H1 (cell line): ENCODE results near the gene ZNF3. TPM values are rescaled to one million over a fixed set of nuclear protein-coding genes. Genes with fewer than 3 reads are reported as not detected.

Experiments used
- CTCF ChIA-PET: fragments of 300-600 bp; sonication (Branson Sonifier 250); formaldehyde crosslinking; loops from one replicate; lab custom pipeline; 2021; ENCODE audit not compliant: partially characterized antibody; lab: Charles Lee
- POLR2A ChIA-PET: fragments of 300-600 bp; sonication (Branson Sonifier 250); formaldehyde crosslinking; loops from one replicate; lab custom pipeline; 2021; ENCODE audit warnings: inconsistent platforms; ENCODE audit not compliant: partially characterized antibody; lab: Charles Lee
- DNase-seq, 2 experiments: peaks; one replicate each; pipeline versions ENCODE4 v3.0.0 to v3.0.0-alpha.2; 2010 to 2022; ENCODE audit warnings: low spot score in 2 of 2, low read depth in 1 of 2, mixed read lengths in 1 of 2
- FAIRE-seq: peaks from 2 replicates; lab custom pipeline; 2011; peaks lifted over from hg19 to GRCh38; lab: Jason Lieb, UNC
- H2AFZ ChIP-seq: 2 replicates; pipeline ENCODE4 v1.8.1; 2012; ENCODE audit warnings: low read length, inconsistent platforms
- H2AK5ac ChIP-seq: 2 replicates; pipeline ENCODE4 v1.6.1; 2013; ENCODE audit warnings: low read depth, low read length
- H2BK120ac ChIP-seq: replicated peaks from 2 replicates; pipeline ENCODE3; 2013; ENCODE audit warnings: low read depth, low read length, inconsistent platforms
- H2BK12ac ChIP-seq: 2 replicates; pipeline ENCODE4 v1.6.1; 2013; ENCODE audit warnings: low read depth, low read length
- H2BK15ac ChIP-seq: 2 replicates; pipeline ENCODE4 v1.6.1; 2013; ENCODE audit warnings: low read length
- H2BK20ac ChIP-seq: 2 replicates; pipeline ENCODE4 v1.6.1; 2013; ENCODE audit warnings: low read length
- H2BK5ac ChIP-seq: 2 replicates; pipeline ENCODE4 v1.6.1; 2013; ENCODE audit warnings: low read depth, low read length
- H3K14ac ChIP-seq: 2 replicates; pipeline ENCODE4 v1.6.1; 2013; ENCODE audit warnings: inconsistent platforms; ENCODE audit not compliant: insufficient read length
- H3K18ac ChIP-seq: 2 replicates; pipeline ENCODE4 v1.6.1; 2013; ENCODE audit warnings: low read length; ENCODE audit errors: extremely low read depth
- H3K23ac ChIP-seq: 2 replicates; pipeline ENCODE4 v1.6.1; 2013; ENCODE audit warnings: inconsistent platforms; ENCODE audit not compliant: insufficient read length
- H3K23me2 ChIP-seq: 2 replicates; pipeline ENCODE4 v1.6.1; 2013; ENCODE audit warnings: low read depth, low read length
- H3K27ac ChIP-seq: 2 replicates; pipeline ENCODE4 v1.6.1; 2011; ENCODE audit warnings: low read depth, low read length, inconsistent platforms
- H3K27me3 ChIP-seq, 4 experiments: replicated peaks in 1 of 4; 1 replicate in 1 of 4; 2 replicates in 3 of 4; pipeline versions ENCODE4 v1.6.1 to v1.8.1; 2011 to 2013; ENCODE audit warnings: low read length in 3 of 4, mild to moderate bottlenecking in 3 of 4, inconsistent platforms in 2 of 4, mixed read lengths in 2 of 4, moderate library complexity in 1 of 4; ENCODE audit not compliant: control insufficient read depth in 3 of 4, insufficient read depth in 3 of 4; ENCODE audit errors: extremely low read depth in 1 of 4
- H3K36me3 ChIP-seq, 4 experiments: 2 replicates each; pipeline versions ENCODE4 v1.6.1 to v1.8.1; 2011 to 2013; ENCODE audit warnings: mild to moderate bottlenecking in 4 of 4, low read length in 3 of 4, moderate library complexity in 2 of 4, control low read depth in 1 of 4, inconsistent platforms in 1 of 4; ENCODE audit not compliant: insufficient read depth in 4 of 4, control insufficient read depth in 2 of 4
- H3K4ac ChIP-seq: replicated peaks from 2 replicates; pipeline ENCODE3; 2013; ENCODE audit warnings: low read length, low read depth, mixed read lengths, inconsistent platforms; ENCODE audit not compliant: insufficient read length
- H3K4me1 ChIP-seq, 4 experiments: replicated peaks in 1 of 4; 1 replicate in 1 of 4; 2 replicates in 3 of 4; pipeline versions ENCODE4 v1.6.1 to v1.8.1; 2011 to 2013; ENCODE audit warnings: low read length in 3 of 4, inconsistent platforms in 2 of 4, mixed read lengths in 1 of 4; ENCODE audit not compliant: insufficient read depth in 4 of 4, control insufficient read depth in 3 of 4
- H3K4me2 ChIP-seq, 2 experiments: 2 replicates each; pipeline versions ENCODE4 v1.6.1 to v1.8.1; 2011 to 2013; ENCODE audit warnings: low read depth in 2 of 2, low read length in 2 of 2, control low read depth in 1 of 2, inconsistent platforms in 1 of 2, mild to moderate bottlenecking in 1 of 2; ENCODE audit not compliant: insufficient read depth in 1 of 2
- H3K4me3 ChIP-seq, 4 experiments: fragments of 200-600, 300-600 bp in 1 of 4; sonication (generic), shearing (Covaris generic), sonication (Bioruptor Twin) in 1 of 4; 2 replicates each; pipeline versions ENCODE4 v1.5.1 to v1.8.1; 2011 to 2016; ENCODE audit warnings: low read length in 4 of 4, low read depth in 3 of 4, control low read depth in 2 of 4, inconsistent platforms in 2 of 4, mild to moderate bottlenecking in 2 of 4, mixed read lengths in 1 of 4, moderate library complexity in 1 of 4; ENCODE audit not compliant: insufficient read depth in 2 of 4; ENCODE audit errors: extremely low read depth in 1 of 4
- H3K56ac ChIP-seq: replicated peaks from 2 replicates; pipeline ENCODE3; 2013; ENCODE audit warnings: low read depth, mild to moderate bottlenecking, mixed read lengths, low read length, inconsistent platforms; ENCODE audit not compliant: insufficient read length
- H3K79me1 ChIP-seq: 2 replicates; pipeline ENCODE4 v1.6.1; 2013; ENCODE audit warnings: low read depth, low read length, control low read depth
- H3K79me2 ChIP-seq, 2 experiments: 2 replicates each; pipeline versions ENCODE4 v1.6.1 to v1.8.1; 2012 to 2013; ENCODE audit warnings: low read length in 2 of 2, mild to moderate bottlenecking in 2 of 2, inconsistent platforms in 1 of 2; ENCODE audit not compliant: insufficient read depth in 2 of 2, control insufficient read depth in 1 of 2
- H3K9ac ChIP-seq, 4 experiments: replicated peaks in 1 of 4; 1 replicate in 1 of 4; 2 replicates in 3 of 4; pipeline versions ENCODE4 v1.6.1 to v1.8.1; 2011 to 2013; ENCODE audit warnings: low read depth in 3 of 4, low read length in 3 of 4, control low read depth in 2 of 4, mild to moderate bottlenecking in 2 of 4, moderate library complexity in 2 of 4, inconsistent platforms in 1 of 4; ENCODE audit errors: extremely low read depth in 1 of 4
- H3K9me3 ChIP-seq, 2 experiments: 2 replicates each; pipeline versions ENCODE4 v1.6.1 to v1.8.1; 2012 to 2013; ENCODE audit warnings: mild to moderate bottlenecking in 2 of 2, moderate library complexity in 2 of 2, control low read depth in 1 of 2, inconsistent platforms in 1 of 2, low read depth in 1 of 2, low read length in 1 of 2, mixed read lengths in 1 of 2; ENCODE audit not compliant: insufficient read depth in 2 of 2
- H4K20me1 ChIP-seq, 2 experiments: replicated peaks in 1 of 2; 2 replicates each; pipeline versions ENCODE3 to v1.8.1; 2011 to 2013; ENCODE audit warnings: inconsistent platforms in 2 of 2, low read length in 2 of 2, mild to moderate bottlenecking in 1 of 2; ENCODE audit not compliant: insufficient read depth in 2 of 2, control insufficient read depth in 1 of 2
- H4K5ac ChIP-seq: 2 replicates; pipeline ENCODE4 v1.6.1; 2013; ENCODE audit warnings: low read length, low read depth, mixed read lengths, inconsistent platforms; ENCODE audit not compliant: insufficient read length
- H4K8ac ChIP-seq: 2 replicates; pipeline ENCODE4 v1.8.0; 2013; ENCODE audit warnings: mild to moderate bottlenecking, moderate library complexity, low read length, inconsistent platforms; ENCODE audit not compliant: insufficient read depth; ENCODE audit errors: extremely low read depth
- H4K91ac ChIP-seq: replicated peaks from 2 replicates; pipeline ENCODE3; 2013; ENCODE audit warnings: low read length, mixed read lengths, inconsistent platforms; ENCODE audit not compliant: insufficient read length
- BACH1 ChIP-seq: IDR thresholded peaks from 2 replicates; pipeline ENCODE4 v1.6.1; 2012; ENCODE audit warnings: low read length, improper control_type of control experiment
- EGR1 ChIP-seq: IDR thresholded peaks from 2 replicates; pipeline ENCODE4 v1.6.1; 2011; ENCODE audit warnings: low read depth, low read length, borderline replicate concordance
- GTF2F1 ChIP-seq: IDR thresholded peaks from 2 replicates; pipeline ENCODE4 v1.6.1; 2012; ENCODE audit warnings: low read depth, low read length, improper control_type of control experiment, borderline replicate concordance
- JUN ChIP-seq: IDR thresholded peaks from 2 replicates; pipeline ENCODE4 v1.6.1; 2011; ENCODE audit warnings: low read depth, mild to moderate bottlenecking, improper control_type of control experiment, low read length
- KDM5A ChIP-seq: fragments of 200-600 bp; IDR thresholded peaks from 2 replicates; pipeline ENCODE4 v1.7.1; 2012; ENCODE audit warnings: mild to moderate bottlenecking, low read length, inconsistent platforms, mixed read lengths
- NANOG ChIP-seq: IDR thresholded peaks from 2 replicates; pipeline ENCODE4 v1.6.1; 2011; ENCODE audit warnings: low read length, low read depth, mild to moderate bottlenecking, inconsistent platforms; ENCODE audit not compliant: insufficient read depth, poor library complexity, severe bottlenecking
- POLR2A ChIP-seq, 2 experiments: IDR thresholded peaks; 1 replicate in 1 of 2; 2 replicates in 1 of 2; pipeline ENCODE4 v1.6.1; 2011; ENCODE audit warnings: low read depth in 2 of 2, low read length in 2 of 2, mild to moderate bottlenecking in 2 of 2; ENCODE audit errors: control extremely low read depth in 1 of 2
- POLR2AphosphoS5 ChIP-seq: IDR thresholded peaks from 2 replicates; pipeline ENCODE4 v1.6.1; 2011; ENCODE audit warnings: low read depth, low read length
- POU5F1 ChIP-seq: IDR thresholded peaks from 2 replicates; pipeline ENCODE4 v1.6.1; 2011; ENCODE audit warnings: low read depth, mild to moderate bottlenecking, low read length, moderate library complexity
- RAD21 ChIP-seq, 2 experiments: IDR thresholded peaks in 1 of 2; conservative IDR thresholded peaks in 1 of 2; 2 replicates each; pipeline ENCODE4 v1.6.1; 2011; ENCODE audit warnings: low read depth in 2 of 2, low read length in 2 of 2, improper control_type of control experiment in 1 of 2, inconsistent platforms in 1 of 2, mild to moderate bottlenecking in 1 of 2, moderate library complexity in 1 of 2
- RBBP5 ChIP-seq: IDR thresholded peaks from 2 replicates; pipeline ENCODE4 v1.7.1; 2012; ENCODE audit warnings: low read depth, mild to moderate bottlenecking, inconsistent platforms, low read length, moderate library complexity, borderline replicate concordance
- RFX5 ChIP-seq: IDR thresholded peaks from 2 replicates; pipeline ENCODE4 v1.6.1; 2011; ENCODE audit warnings: low read depth, low read length, improper control_type of control experiment, borderline replicate concordance
- SIN3A ChIP-seq, 2 experiments: IDR thresholded peaks in 1 of 2; conservative IDR thresholded peaks in 1 of 2; 2 replicates each; pipeline ENCODE4 v1.6.1; 2011 to 2012; ENCODE audit warnings: low read length in 2 of 2, improper control_type of control experiment in 1 of 2, low read depth in 1 of 2, mild to moderate bottlenecking in 1 of 2
- SIX5 ChIP-seq: IDR thresholded peaks from 2 replicates; pipeline ENCODE4 v1.6.1; 2011; ENCODE audit warnings: mild to moderate bottlenecking, low read depth, low read length
- WGBS, 2 experiments: shearing (Covaris generic) in 1 of 2; methylation state at CpG; one replicate each; pipeline versions ENCODE4 v1.1.6 to v1.1.7; 2013 to 2015; ENCODE audit warnings: low lambda C conversion rate in 2 of 2, mixed read lengths in 2 of 2, inconsistent platforms in 1 of 2, low coverage in 1 of 2, missing lambda C conversion rate in 1 of 2; ENCODE audit not compliant: insufficient replicate concordance in 2 of 2, insufficient coverage in 1 of 2, insufficient read length in 1 of 2; ENCODE audit errors: extremely low coverage in 1 of 2, missing lambda C conversion rate in 1 of 2; 5-methylcytosine and 5-hydroxymethylcytosine counted together
- polyA plus RNA-seq, 7 experiments: library from polyadenylated mRNA; depleted of rRNA in 3 of 7; stranded (reverse) in 5 of 7; unstranded in 2 of 7; fragments of >200 nt in 5 of 7; fragments of 200-250 nt in 2 of 7; gene quantifications; 1 replicate in 5 of 7; 2 replicates in 1 of 7; 4 replicates in 1 of 7; pipeline versions ENCODE4 v1.2.1 to v1.2.3, GENCODE V29; 2011 to 2013; ENCODE audit warnings: missing spikeins in 2 of 7, mixed read lengths in 2 of 7
- total RNA-seq: library from RNA; stranded (reverse); fragmentation: NEBNext Ultra II Directional; extraction: Animal tissue kit (Norgen Biotek cat#: 25700); gene quantifications from 2 replicates; pipeline ENCODE4 v1.2.1, GENCODE V29; 2021

The ZNF3 gene
- total and polyA plus RNA-seq, 2 of the 8 experiments (the other 6 are each of a cell fraction or from before 2014, with no cell fraction given), result 26.9 to 49.1 TPM

GRCh38 chr7:100057006-100057405 is 24.5 kb downstream of the ZNF3 start:
- no peaks in the 10 kb centered on the region for H3K9me3 ChIP-seq
- H2BK120ac ChIP-seq, result no peak overlapping the region
- peaks cover 15 to 41% (median 29%) of the 10 kb centered on the region in 4 experiments for H3K36me3 ChIP-seq
- no peak overlapping the region for H4K8ac ChIP-seq
- H3K4me1 ChIP-seq, result no peaks in the 10 kb centered on the region
- peaks cover 0 to 3% of the 10 kb centered on the region in 2 experiments for H4K20me1 ChIP-seq
- POLR2A ChIA-PET, result interaction anchor here (18.6 kb wide), 1 partner anchor 15 kb away, joined by 294 read pairs; the partner anchor contains the start of gene ZNF3
- no peak overlapping the region for H2BK12ac ChIP-seq
- H2BK15ac ChIP-seq, result no peak overlapping the region
- no peaks in the 10 kb centered on the region; the same call in 1 of the 2 replicates for H3K23me2 ChIP-seq
- H2AFZ ChIP-seq, result no peak overlapping the region
- H3K27ac ChIP-seq, result no peak overlapping the region
- no peak overlapping the region for H3K18ac ChIP-seq
- no peak overlapping the region for H2AK5ac ChIP-seq
- CTCF ChIA-PET, result interaction anchor here (0.7 to 1.7 kb wide), 2 partner anchors 9 to 42 kb away, joined by 3 read pairs; partner anchors contain the start of gene ZKSCAN1
- no peak overlapping the region for H3K9ac ChIP-seq
- no peak for DNase-seq
- no peak for FAIRE-seq
- no peak overlapping the region for H3K4me2 ChIP-seq
- no peak overlapping the region for H3K23ac ChIP-seq
- no peak overlapping the region for H2BK20ac ChIP-seq
- H4K91ac ChIP-seq, result no peak overlapping the region
- 95% methylated on average over 10 of the region's 10 CpGs; no CpG with 5 or more reads in 1 of the 2 experiments for WGBS, 2 experiments
- no peak overlapping the region for H3K56ac ChIP-seq
- peaks cover 0 to 1% (median 0%) of the 10 kb centered on the region in 4 experiments; a peak in 1 of 7 replicates for H3K27me3 ChIP-seq
- no peak overlapping the region for H2BK5ac ChIP-seq
- H3K79me2 ChIP-seq, result peaks cover 0 to 18% of the 10 kb centered on the region in 2 experiments; a peak in 2 of 4 replicates
- H3K14ac ChIP-seq, result no peak overlapping the region
- H3K4ac ChIP-seq, result no peak overlapping the region
- peaks cover 3% of the 10 kb centered on the region; the same call in 1 of the 2 replicates for H3K79me1 ChIP-seq
- H3K4me3 ChIP-seq, result no peak overlapping the region
- H4K5ac ChIP-seq, result no peak overlapping the region
- TF ChIP-seq NANOG, result no peak
- no peak for TF ChIP-seq RFX5
- TF ChIP-seq POLR2A (IDR thresholded peaks at IDR 0.05; ENCODE audit: control extremely low read depth in 1 of 2, low read depth in 2 of 2, low read length in 2 of 2), result no peak
- TF ChIP-seq POLR2AphosphoS5, result no peak
- TF ChIP-seq JUN, result no peak
- no peak for TF ChIP-seq SIX5
- no peak for TF ChIP-seq KDM5A
- no peak for TF ChIP-seq RAD21 (IDR thresholded peaks at IDR 0.05 in 1 of 2, conservative IDR thresholded peaks at IDR 0.05 in 1 of 2; ENCODE audit: low read depth in 2 of 2, low read length in 2 of 2)
- TF ChIP-seq GTF2F1, result no peak
- TF ChIP-seq RBBP5, result no peak
- TF ChIP-seq EGR1, result no peak
- TF ChIP-seq POU5F1, result no peak
- no peak for TF ChIP-seq BACH1
- no peak for TF ChIP-seq SIN3A (conservative IDR thresholded peaks at IDR 0.05 in 1 of 2, IDR thresholded peaks at IDR 0.05 in 1 of 2; ENCODE audit: low read depth in 1 of 2, low read length in 2 of 2)
